ENCODE results near the gene CCDC186. TPM values are rescaled to one million over a fixed set of nuclear protein-coding genes. Genes with fewer than 3 reads are reported as not detected.

CCDC186 gene
- total and polyA plus RNA-seq, 2 experiments from 2014 or later = 14.9 to 32.4 TPM

DNA sequence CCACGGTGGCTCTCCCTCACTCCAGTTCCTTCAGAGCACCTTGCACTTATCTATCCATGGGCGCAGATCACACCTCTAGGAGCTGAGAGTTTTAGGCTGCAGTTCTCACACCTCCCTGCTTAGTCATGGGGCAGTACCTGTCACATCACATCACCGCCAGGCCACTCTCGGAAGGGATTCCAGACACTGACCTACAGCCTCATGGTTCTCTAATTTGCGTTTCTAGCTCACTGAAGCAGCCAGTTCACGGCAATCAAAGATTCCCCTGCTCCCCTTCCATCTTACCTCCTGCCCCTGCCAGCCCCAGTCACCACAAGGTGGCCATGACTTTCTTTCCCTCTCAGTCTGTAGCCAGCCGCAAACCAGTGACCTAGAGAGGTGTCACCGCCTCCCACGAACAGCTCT, 96.2 kb downstream of the CCDC186 start:
- Histone ChIP-seq H3K4me1 (ENCODE audit: insufficient read depth) (no peaks in the 10 kb centered on the region), H3K79me2 (no peaks in the 10 kb centered on the region), H3K36me3 (replicated peaks; ENCODE audit: insufficient read depth, low read depth) (no peaks in the 10 kb centered on the region), H3K27ac (no peak overlapping the region), H2AFZ (no peak overlapping the region), H3K9me3 (ENCODE audit: low read depth) (no peaks in the 10 kb centered on the region), H4K20me1 (ENCODE audit: insufficient read depth, poor library complexity, severe bottlenecking) (no peaks in the 10 kb centered on the region), H3K27me3 (no peaks in the 10 kb centered on the region), H3K4me2 (no peak overlapping the region), H3K4me3 (no peak overlapping the region), H3K9me2 (replicated peaks; ENCODE audit: insufficient read depth) (no peaks in the 10 kb centered on the region)
- no peak for DNase-seq (ENCODE audit: low spot score)
- TF ChIP-seq EZH2 (IDR thresholded peaks at IDR 0.05; ENCODE audit: borderline replicate concordance) = no peak
- TF ChIP-seq CTCF (IDR thresholded peaks at IDR 0.05; ENCODE audit: poor library complexity) = no peak
- TF ChIP-seq EZH2phosphoT487 (IDR thresholded peaks at IDR 0.05; ENCODE audit: low read depth, severe bottlenecking, unreplicated experiment) = no peak
- 90% methylated on average over 9 of the region's 9 CpGs for WGBS (ENCODE audit: low lambda C conversion rate, missing lambda C conversion rate)

- 70% methylated on average over 1 of the region's 1 CpG for WGBS (ENCODE audit: low lambda C conversion rate, missing lambda C conversion rate)
- Histone ChIP-seq H3K79me2 (no peaks in the 10 kb centered on the region), H3K9me3 (ENCODE audit: low read depth) (no peaks in the 10 kb centered on the region), H3K36me3 (replicated peaks; ENCODE audit: insufficient read depth, low read depth) (no peaks in the 10 kb centered on the region), H3K4me1 (ENCODE audit: insufficient read depth) (no peaks in the 10 kb centered on the region), H3K4me2 (no peak overlapping the region), H3K27me3 (no peaks in the 10 kb centered on the region), H3K27ac (no peak overlapping the region), H4K20me1 (ENCODE audit: insufficient read depth, poor library complexity, severe bottlenecking) (no peaks in the 10 kb centered on the region), H3K9me2 (replicated peaks; ENCODE audit: insufficient read depth) (no peaks in the 10 kb centered on the region), H3K4me3 (no peak overlapping the region), H2AFZ (no peak overlapping the region)
- TF ChIP-seq CTCF (IDR thresholded peaks at IDR 0.05; ENCODE audit: poor library complexity) (no peak), EZH2 (IDR thresholded peaks at IDR 0.05; ENCODE audit: borderline replicate concordance) (no peak), EZH2phosphoT487 (IDR thresholded peaks at IDR 0.05; ENCODE audit: low read depth, severe bottlenecking, unreplicated experiment) (no peak)
- DNase-seq (ENCODE audit: low spot score) = no peak
These were observed 96.7 kb downstream of the CCDC186 start for GRCh38 chr10:114077347-114077746.

GRCh38 chr10:114075093-114075492, 98.9 kb downstream of the CCDC186 start:
- Histone ChIP-seq H3K27me3 (no peaks in the 10 kb centered on the region), H3K4me2 (no peak overlapping the region), H3K27ac (no peak overlapping the region), H4K20me1 (ENCODE audit: insufficient read depth, poor library complexity, severe bottlenecking) (no peaks in the 10 kb centered on the region), H3K4me3 (no peak overlapping the region), H3K9me3 (ENCODE audit: low read depth) (no peaks in the 10 kb centered on the region), H3K4me1 (ENCODE audit: insufficient read depth) (no peaks in the 10 kb centered on the region), H3K79me2 (no peaks in the 10 kb centered on the region), H3K9me2 (replicated peaks; ENCODE audit: insufficient read depth) (no peaks in the 10 kb centered on the region), H2AFZ (no peak overlapping the region), H3K36me3 (replicated peaks; ENCODE audit: insufficient read depth, low read depth) (no peaks in the 10 kb centered on the region)
- no peak for DNase-seq (ENCODE audit: low spot score)
- 92% methylated on average over 6 of the region's 6 CpGs for WGBS (ENCODE audit: low lambda C conversion rate, missing lambda C conversion rate)
- TF ChIP-seq EZH2phosphoT487 (IDR thresholded peaks at IDR 0.05; ENCODE audit: low read depth, severe bottlenecking, unreplicated experiment) (no peak), EZH2 (IDR thresholded peaks at IDR 0.05; ENCODE audit: borderline replicate concordance) (no peak), CTCF (IDR thresholded peaks at IDR 0.05; ENCODE audit: poor library complexity) (no peak)
